ENCODE results near the gene MYOCOS. TPM values are rescaled to one million over a fixed set of nuclear protein-coding genes. Genes with fewer than 3 reads are reported as not detected.
"Not testable (repeated sequence)": the region's sequence is repeated elsewhere in the genome, so short reads cannot be mapped to it uniquely, and the experiment has no call there.

Gene MYOCOS
- total and polyA plus RNA-seq, 9 of the 15 experiments (the other 6 are each of a cell fraction or from before 2014, with no cell fraction given), result 0.07 TPM; not detected in 7

DNA sequence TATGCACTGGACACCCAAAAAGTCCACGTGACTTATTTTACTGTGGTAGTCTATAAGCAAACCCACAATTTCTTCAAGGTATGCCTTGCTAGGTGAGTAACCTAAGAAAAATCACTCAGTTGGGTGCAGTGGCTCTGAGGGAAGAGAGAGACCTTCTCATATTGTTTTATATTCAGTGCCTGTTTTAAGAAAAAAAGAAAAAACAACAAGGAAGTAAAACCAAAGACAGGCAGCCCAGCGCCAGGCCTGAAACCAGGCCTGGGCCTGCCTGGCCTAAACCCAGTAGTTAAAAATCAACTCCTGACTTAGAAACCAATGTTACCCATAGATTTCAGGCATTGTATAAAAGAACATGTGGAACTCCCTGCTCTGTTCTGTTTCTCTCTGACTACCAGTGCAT is 21.7 kb upstream of the MYOCOS start:
- in situ Hi-C loops (cut with MboI), result loop anchor here (25.0 kb wide), 1 partner anchor 1063 kb away; the partner anchor contains the start of gene GORAB
- H3K27me3 ChIP-seq (ENCODE audit: control insufficient read depth in 2 of 2, insufficient read depth in 2 of 2, low read length in 2 of 2); H2AFZ ChIP-seq (ENCODE audit: low read depth, low read length); H3K9ac ChIP-seq (ENCODE audit: insufficient read depth in 1 of 2, low read depth in 2 of 2, low read length in 2 of 2); H3K4me3 ChIP-seq; H3K79me2 ChIP-seq (ENCODE audit: control insufficient read depth, insufficient read depth, low read length); BruUV-seq (replicated peaks); H3K4me1 ChIP-seq (replicated peaks in 1 of 2; ENCODE audit: control insufficient read depth in 2 of 2, insufficient read depth in 2 of 2, low read length in 2 of 2); POLR2A ChIA-PET; H3K9me3 ChIP-seq (replicated peaks; ENCODE audit: control insufficient read depth, insufficient read depth, low read depth, low read length); H3K9me1 ChIP-seq (ENCODE audit: control insufficient read depth, insufficient read depth, low read length); DNase-seq (ENCODE audit: extremely low read depth in 1 of 4, low spot score in 3 of 4); FAIRE-seq; H3K4me2 ChIP-seq (ENCODE audit: insufficient read depth, low read length); CTCF ChIA-PET (ENCODE audit: low intra/inter-chr PET ratio); H3K36me3 ChIP-seq (ENCODE audit: control insufficient read depth, insufficient read depth, low read length); intact Hi-C loops (cut with micrococcal nuclease); H4K20me1 ChIP-seq (replicated peaks; ENCODE audit: control insufficient read depth, insufficient read depth, low read length); H3K27ac ChIP-seq (ENCODE audit: extremely low read depth, low read depth, low read length); ATAC-seq: not testable (repeated sequence)
- WGBS (ENCODE audit: insufficient coverage, low coverage, missing lambda C conversion rate), result 69% methylated on average over 2 of the region's 2 CpGs

- no peak overlapping the region for H3K27ac ChIP-seq (ENCODE audit: extremely low read depth, low read depth, low read length)
- no peak overlapping the region for H2AFZ ChIP-seq (ENCODE audit: low read depth, low read length)
- no peak for FAIRE-seq
- peak; percentile 55 for ATAC-seq
- DNase-seq (ENCODE audit: extremely low read depth in 1 of 4, low spot score in 3 of 4), result no peak
- in situ Hi-C loops (cut with MboI), result loop anchor here (25.0 kb wide), 1 partner anchor 1064 kb away; the partner anchor contains the start of gene GORAB
- H3K4me2 ChIP-seq (ENCODE audit: insufficient read depth, low read length), result no peak overlapping the region
- H3K4me1 ChIP-seq (replicated peaks in 1 of 2; ENCODE audit: control insufficient read depth in 2 of 2, insufficient read depth in 2 of 2, low read length in 2 of 2), result no peaks in the 10 kb centered on the region
- no peak overlapping the region; a peak in 1 of 4 replicates for H3K9ac ChIP-seq (ENCODE audit: insufficient read depth in 1 of 2, low read depth in 2 of 2, low read length in 2 of 2)
- no peaks in the 10 kb centered on the region for H3K9me1 ChIP-seq (ENCODE audit: control insufficient read depth, insufficient read depth, low read length)
- no peaks in the 10 kb centered on the region for H3K79me2 ChIP-seq (ENCODE audit: control insufficient read depth, insufficient read depth, low read length)
- H3K36me3 ChIP-seq (ENCODE audit: control insufficient read depth, insufficient read depth, low read length), result no peaks in the 10 kb centered on the region
- BruUV-seq (replicated peaks), result no TSS peak
- no peaks in the 10 kb centered on the region for H3K27me3 ChIP-seq (ENCODE audit: control insufficient read depth in 2 of 2, insufficient read depth in 2 of 2, low read length in 2 of 2)
- intact Hi-C loops (cut with micrococcal nuclease), result no loop called here
- H4K20me1 ChIP-seq (replicated peaks; ENCODE audit: control insufficient read depth, insufficient read depth, low read length), result no peaks in the 10 kb centered on the region
- no peak overlapping the region for H3K4me3 ChIP-seq
- WGBS (ENCODE audit: insufficient coverage, low coverage, missing lambda C conversion rate), result 75% methylated on average over 13 of the region's 13 CpGs
- H3K9me3 ChIP-seq (replicated peaks; ENCODE audit: control insufficient read depth, insufficient read depth, low read depth, low read length), result no peaks in the 10 kb centered on the region
- ChIA-PET CTCF (ENCODE audit: low intra/inter-chr PET ratio) (no interaction called here), POLR2A (no interaction called here)
- TF ChIP-seq TCF7 (IDR thresholded peaks at IDR 0.05; ENCODE audit: borderline replicate concordance) (no peak), PTTG1 (tag; IDR thresholded peaks at IDR 0.05; ENCODE audit: low read depth) (no peak), HNRNPUL1 (IDR thresholded peaks at IDR 0.05; ENCODE audit: low read length) (no peak), HDAC2 (IDR thresholded peaks at IDR 0.05) (no peak), ZKSCAN3 (CRISPR knock-in tag; IDR thresholded peaks at IDR 0.05) (no peak), MLX (CRISPR knock-in tag; conservative IDR thresholded peaks at IDR 0.05) (no peak), CHD4 (IDR thresholded peaks at IDR 0.05; ENCODE audit: insufficient read depth, insufficient replicate concordance, low read depth, low read length, poor library complexity, severe bottlenecking) (no peak), ZBTB7A (IDR thresholded peaks at IDR 0.05; ENCODE audit: borderline replicate concordance, control insufficient read depth, low read depth, low read length) (no peak), POU5F1 (IDR thresholded peaks at IDR 0.05; ENCODE audit: borderline replicate concordance, low read depth, low read length, partially characterized antibody) (no peak), ZBTB49 (CRISPR knock-in tag; IDR thresholded peaks at IDR 0.05; ENCODE audit: borderline replicate concordance) (no peak), THRAP3 (IDR thresholded peaks at IDR 0.05; ENCODE audit: borderline replicate concordance) (no peak), SRSF9 (IDR thresholded peaks at IDR 0.05; ENCODE audit: borderline replicate concordance, low read depth, low read length) (no peak), TEAD4 (IDR thresholded peaks at IDR 0.05; ENCODE audit: low read length) (no peak), TEAD4 (CRISPR knock-in tag; IDR thresholded peaks at IDR 0.05; ENCODE audit: borderline replicate concordance) (no peak)
These were observed 21.2 kb upstream of the MYOCOS start for GRCh38 chr1:171600862-171601261.
